CD4-positive, alpha-beta T cell treated with Interleukin-4 for 1 hour (primary cell): ENCODE data around the gene GALNT17.
"Not testable (repeated sequence)": the region's sequence is repeated elsewhere in the genome, so short reads cannot be mapped to it uniquely, and the experiment has no call there.

ENCODE experiments used
- DNase-seq, 2 donors: peaks; one replicate each; pipeline ENCODE4 v3.0.0-alpha.2; 2020 to 2022

The GALNT17 gene

DNA sequence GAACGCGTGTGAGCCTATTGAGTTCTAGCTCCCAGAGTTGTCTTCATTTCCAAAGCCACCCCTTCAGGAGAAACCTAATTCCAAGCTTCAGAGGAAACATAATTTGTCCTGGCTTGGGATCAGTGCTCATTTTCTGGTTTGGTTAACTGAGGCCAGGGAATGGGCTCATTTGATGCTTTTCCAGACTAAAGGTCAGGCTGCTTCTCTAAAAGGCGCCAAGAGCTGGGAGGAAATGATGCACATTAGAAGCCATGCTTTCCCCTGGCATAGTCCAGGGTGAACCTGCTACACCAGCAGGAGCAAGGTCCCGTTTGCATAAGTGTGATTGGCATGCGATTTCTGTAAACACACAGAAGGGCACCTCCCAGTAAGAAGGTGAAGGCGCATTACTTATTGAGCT is 435.0 kb downstream of the GALNT17 start:
- no peak for DNase-seq

DNA sequence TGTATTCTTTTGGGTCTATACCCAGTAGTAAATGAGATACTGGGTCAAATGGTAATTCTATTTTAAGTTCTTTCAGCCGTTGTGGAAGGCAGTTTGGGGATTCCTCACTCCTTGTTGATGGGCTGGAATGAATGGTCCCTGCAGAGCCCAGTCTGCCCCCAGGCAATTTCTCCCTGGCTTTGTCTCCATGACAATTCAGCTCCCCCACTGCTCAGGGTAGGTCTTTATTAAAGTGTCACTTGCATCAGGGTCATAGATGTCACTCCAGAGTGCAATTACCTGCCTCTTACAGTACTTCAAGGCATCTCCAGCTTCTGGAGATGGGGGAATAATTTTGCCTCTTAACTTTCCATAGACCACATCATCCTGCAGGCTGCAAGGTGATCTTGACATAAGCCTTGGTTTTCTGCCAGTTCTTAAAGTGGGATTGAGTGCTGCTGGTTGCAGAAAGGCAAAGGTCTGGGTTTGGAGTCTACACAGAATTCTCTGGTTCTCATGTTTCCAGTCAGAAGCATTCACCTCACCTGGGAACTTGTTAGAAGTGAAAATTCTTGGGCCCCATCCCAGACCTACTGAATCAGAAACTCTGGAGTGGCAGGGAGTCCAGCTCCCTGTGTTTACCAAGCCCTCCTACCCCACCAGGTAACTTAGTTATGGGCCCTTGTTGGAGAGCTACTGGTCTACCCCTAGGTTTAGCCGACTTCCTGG is 442.4 kb downstream of the GALNT17 start:
- DNase-seq: no peak

DNA sequence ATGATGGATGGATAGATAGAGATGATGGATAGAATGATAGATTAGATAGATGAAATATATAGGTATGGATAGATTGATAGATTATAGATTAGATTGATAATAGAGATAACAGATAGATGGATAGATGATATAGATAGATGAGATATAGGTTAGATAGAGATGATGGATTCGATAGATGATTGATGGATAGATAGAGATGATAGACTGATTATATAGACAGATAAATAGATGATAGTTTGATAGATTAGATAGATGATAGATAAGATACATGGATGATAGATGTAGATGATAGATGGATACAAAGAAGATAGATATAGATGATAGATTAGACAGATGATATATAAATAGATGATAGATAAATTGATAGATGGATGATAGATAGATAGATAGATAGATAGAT is 448.1 kb downstream of the GALNT17 start:
- no peak for DNase-seq

DNA sequence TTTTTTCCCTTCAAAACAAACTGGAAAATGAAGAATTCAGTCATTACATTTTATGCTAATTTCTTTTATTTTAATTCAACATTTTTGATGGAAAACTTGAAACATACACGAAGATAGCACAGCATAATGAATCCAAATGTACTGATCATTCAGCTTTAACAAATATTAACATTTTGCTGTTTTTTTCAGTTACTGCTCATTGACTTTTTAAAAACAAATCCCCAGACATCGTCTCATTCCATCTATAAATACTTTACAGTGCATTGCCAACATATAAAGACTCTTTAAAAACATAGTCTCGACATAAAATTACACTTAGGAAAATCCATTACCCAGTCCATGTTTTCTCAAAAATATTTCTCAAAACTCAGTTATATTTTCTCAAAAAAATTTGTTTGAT is 452.3 kb downstream of the GALNT17 start:
- no peak for DNase-seq

DNA sequence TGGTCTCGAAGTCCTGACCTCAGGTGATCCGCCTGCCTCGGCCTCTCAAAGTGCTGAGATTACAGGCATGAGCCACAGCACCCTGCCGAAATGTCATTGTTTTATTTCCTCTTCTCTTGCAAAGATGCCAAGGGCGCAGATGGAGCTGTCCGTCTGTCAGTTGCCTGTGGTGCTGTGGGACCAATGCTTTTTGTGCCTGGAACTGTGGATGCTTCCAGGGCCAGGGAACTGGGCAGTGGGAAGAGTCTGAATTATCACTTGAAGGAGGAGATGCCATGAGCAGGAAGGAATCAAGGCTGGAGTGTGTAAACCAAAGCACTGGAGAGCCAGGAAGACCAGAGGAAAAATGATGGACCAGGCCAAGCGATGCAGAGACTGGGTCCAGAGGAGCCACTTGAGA is 459.9 kb downstream of the GALNT17 start:
- DNase-seq: no peak

DNA sequence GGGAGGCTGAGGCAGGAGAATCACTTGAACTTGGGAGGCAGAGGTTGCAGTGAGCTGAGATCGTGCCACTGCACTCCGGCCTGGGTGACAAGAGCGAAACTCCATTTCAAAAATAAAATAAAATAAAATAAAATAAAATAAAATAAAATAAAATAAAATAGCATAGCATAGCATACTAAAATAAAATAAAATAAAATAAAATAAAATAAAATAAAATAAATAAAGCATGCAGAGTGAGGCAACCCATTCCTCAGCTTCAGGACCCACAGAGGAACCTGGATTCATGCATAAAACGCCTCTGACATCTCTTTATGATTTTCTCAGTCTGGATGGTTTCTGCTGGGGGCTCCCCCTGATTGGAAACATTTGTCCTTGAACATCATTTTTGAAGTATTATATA is 460.4 kb downstream of the GALNT17 start:
- not testable (repeated sequence) for DNase-seq

DNA sequence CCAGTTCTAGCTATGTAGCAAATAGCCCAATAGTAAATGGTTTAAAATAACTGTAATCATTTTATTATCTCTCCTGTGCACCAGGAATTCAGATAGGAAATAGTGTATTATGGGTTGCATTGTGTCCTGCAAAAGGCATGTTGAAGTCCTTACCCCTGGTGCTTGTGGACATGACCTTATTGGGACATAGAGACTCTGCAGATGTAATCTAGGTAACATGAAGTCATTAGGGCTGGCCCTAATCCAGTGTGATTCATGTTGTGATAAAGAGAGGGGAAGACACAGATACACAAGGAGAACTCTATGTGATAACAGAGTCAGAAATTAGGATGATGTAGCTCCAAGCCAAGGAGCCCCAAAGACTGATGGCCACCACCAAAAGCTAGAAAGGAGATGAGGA is 462.8 kb downstream of the GALNT17 start:
- DNase-seq: no peak

DNA sequence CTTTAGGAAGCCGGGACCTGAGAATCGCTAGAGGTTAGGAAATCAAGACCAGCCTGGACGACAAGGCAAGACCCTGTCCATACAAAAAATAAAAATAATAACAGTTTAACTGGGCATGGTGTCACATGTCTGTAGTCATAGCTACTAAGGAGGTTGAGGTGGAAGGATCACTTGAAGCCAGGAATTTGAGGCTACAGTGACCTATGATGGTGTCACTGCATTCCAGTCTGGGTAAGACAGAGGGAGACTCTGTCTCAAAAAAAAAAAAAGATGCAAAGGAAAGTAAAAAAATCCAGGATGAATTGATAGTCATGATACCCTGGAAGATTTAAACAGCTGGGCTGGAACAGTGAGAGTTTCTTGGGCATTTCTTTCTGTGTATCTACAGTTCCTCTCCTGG is 463.2 kb downstream of the GALNT17 start:
- no peak for DNase-seq

DNA sequence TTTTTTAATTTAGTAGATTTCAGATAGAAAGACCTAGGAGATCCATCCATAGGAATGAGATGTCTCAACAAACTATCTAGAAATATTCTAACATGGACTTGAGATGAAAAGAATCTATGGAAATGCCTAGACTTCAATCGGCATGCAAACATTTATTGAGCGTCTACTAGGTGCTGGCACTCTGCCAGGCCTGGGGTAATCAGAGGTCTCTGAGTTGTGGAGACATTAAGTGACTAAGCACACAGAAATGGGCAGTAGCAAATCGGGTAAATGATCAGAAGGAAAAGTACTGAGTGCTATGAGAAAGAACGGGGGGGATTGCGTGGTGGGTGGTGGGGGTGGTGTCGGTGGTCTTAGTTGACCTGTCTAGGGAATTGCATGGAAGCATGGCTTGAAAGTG is 466.6 kb downstream of the GALNT17 start:
- DNase-seq: no peak

DNA sequence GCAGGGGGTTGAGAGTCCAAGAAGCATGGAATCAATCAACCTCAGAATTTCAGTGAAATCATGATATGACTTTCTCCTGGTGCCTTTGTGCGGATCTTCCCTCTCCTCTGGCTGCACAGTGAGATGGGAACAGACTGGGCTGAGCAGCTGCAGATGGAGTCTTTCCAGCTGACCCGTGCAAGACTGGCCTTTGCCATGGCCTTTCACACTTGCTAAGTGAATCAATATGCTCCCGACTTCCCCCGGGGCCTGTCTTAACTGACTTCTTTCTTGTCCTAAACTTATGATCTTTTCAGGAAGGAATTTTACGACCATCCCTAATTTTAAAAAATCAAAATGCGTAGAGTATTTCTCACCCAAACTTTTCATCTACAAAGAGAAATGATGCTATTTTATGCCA is 469.9 kb downstream of the GALNT17 start:
- no peak for DNase-seq

DNA sequence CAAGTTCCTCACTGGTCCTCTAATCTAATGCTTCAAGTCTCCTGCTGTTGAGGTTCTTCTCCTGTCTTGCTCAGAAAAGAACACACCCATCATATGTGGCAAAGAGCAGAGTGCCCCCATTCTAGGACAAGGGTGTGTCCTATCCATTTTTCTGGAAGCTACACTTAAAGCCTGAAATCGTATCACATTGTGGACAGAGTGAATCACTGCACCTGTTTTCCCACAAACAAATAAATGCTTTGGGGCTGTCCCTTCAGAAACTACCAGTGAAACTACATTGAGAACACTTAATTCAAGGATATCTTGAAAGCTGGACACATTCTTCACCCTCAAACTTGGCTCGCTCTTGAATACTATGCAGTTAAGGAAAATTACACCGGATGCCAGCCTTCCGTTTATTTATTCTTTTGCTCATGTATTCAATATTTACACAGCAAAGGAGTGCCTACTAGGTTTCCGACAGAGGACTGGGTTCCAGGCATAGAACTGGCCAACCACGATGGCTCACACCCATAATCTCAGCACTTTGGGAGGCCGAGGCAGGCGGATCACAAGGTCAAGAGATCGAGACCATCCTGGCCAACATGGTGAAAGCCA is 473.0 kb downstream of the GALNT17 start:
- no peak for DNase-seq

DNA sequence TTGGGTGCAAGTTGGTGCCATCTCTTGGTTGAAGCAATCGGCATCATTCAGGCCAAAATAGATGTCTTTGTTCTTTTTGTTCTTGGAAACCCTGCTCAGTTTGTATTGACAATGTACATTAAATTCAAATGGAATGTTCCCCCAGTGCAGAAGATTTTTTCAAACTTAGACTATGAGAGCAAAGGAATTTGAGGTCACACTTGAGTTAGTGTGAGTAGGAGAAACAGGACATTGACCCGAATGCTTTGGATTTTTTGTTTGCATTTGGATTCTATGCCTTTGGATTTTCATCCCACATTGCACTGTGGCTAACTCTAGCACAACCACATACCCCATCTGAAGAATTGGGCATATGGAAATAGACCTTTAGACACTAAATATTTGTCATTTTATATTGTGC is 480.0 kb downstream of the GALNT17 start:
- no peak for DNase-seq

DNA sequence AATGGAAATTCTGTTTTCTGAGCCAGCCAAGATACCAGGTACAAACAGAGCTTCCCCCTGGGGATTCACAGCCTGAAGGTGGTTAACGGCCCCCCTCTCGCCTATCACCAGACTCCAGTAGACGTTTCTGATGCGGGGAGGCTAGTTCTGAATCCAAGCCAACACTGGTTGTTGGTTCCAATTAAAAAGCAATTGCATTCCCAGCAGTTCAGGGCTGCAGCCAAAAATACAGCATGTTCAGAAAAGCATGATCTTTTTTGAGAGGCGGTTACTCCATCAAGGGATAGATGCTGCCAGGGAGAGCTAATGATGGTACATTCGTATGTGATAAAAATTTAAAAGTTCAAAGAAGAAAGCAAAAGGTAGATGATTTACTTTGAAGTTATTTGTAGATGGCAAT is 481.0 kb downstream of the GALNT17 start:
- no peak for DNase-seq

DNA sequence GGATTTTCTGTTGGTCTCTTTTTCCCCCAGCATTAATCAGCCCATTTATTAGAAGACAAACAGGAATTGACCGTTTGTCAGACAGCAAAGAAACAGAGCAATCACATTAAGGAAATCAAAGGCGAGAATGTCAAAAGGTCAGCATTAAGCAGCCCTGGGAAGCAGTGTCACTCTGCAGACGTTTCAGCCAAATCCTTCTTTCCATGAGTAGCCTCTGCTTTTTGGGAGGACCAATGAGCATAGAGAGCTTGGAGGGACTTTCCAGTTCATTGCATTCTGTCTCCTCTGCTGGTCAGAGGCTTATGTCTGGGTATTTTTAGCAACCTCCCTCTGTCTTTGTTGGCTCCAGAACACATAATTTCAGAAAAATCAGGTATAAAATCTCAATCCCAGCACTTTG is 481.4 kb downstream of the GALNT17 start:
- no peak for DNase-seq

DNA sequence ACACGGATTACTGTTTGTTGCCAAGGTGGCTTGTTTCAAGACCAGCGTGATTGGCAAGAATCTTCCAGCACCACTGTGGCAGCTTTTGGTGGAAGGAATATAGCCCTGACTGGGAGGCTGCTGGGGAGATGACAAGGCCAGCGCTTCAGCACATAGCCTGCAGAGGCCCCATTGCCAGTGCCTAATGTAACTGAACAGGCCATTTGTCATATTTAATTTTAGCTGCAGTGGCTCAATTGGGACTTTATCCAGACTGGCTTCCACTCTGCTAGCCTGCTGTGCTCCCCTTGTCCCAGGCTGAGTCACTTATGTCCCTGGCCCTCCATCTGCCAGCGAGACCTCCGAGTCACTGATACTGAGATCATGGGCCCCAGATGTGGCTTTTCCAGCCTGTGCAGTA is 483.1 kb downstream of the GALNT17 start:
- DNase-seq: no peak

DNA sequence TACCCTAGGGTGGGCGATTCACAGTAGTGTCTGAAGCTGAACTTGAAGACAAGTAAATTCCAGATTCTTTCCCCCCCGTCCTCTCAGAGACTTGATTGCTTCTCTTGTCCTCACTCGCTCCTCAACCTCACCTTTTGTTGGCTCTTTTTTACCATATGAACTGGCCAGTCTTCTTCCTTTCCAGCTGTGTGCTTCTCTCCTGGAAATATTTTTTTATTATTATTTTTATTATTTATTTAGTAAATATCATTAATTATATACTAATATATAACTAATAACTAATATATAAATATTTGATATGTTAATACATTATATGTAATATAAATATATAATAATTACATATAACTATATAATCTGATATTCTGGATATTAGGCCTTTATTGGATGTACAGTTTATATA is 484.3 kb downstream of the GALNT17 start:
- no peak for DNase-seq

DNA sequence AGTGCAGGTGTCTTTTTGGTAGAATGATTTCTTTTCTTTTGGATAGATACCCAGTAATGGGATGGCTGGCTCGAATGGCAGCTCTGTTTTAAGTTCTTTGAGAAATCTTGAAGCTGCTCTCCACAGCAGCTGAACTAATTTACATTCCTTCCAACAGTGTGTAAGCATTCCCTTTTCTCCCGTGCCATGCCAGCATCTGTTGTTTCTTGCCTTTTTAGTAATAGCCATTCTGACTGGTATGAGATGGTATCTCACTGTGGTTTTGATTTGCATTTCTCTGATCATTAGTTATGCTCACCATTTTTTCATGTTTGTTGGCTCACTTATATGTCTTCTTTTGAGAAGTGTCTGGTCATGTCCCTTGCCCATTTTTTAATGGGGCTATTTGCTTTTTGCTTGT is 486.3 kb downstream of the GALNT17 start:
- no peak for DNase-seq

DNA sequence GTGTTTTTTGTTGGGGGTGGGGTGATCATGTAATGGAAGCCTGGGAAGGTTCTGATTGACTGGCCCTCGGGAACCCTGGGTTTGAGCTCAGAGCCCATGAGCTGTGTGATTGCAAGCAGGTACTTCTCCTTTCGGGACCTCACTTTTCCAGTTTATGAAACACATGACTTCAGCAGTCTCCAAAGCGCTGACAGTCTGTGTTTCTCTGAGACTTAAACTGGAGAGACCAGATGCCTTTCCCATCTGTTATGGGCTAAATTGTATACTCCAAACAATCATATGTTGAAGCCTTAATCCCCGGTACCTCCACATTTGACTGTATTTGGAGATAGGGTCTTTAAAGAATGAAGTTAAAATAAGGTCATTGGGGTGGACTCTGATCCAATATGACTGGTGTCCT is 493.6 kb downstream of the GALNT17 start:
- no peak for DNase-seq

DNA sequence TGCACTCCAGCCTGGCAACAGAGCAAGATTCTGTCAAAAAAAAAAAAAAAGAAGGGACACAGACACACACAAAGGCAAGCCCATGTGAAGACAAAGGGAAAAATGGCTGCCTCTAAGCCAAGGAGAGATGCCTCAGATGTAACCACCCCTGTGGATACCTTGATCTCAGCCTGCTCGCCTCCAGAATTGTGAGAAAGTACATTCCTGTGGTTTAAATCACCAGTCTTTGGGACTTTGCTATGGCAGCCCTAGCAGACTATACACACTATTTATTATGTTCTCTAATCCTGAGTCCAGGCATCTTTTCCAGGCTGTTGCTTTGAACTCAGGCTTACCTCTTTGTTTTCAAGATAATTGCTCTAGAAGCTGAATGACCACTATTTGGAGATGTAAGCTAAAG is 494.3 kb downstream of the GALNT17 start:
- DNase-seq: no peak

DNA sequence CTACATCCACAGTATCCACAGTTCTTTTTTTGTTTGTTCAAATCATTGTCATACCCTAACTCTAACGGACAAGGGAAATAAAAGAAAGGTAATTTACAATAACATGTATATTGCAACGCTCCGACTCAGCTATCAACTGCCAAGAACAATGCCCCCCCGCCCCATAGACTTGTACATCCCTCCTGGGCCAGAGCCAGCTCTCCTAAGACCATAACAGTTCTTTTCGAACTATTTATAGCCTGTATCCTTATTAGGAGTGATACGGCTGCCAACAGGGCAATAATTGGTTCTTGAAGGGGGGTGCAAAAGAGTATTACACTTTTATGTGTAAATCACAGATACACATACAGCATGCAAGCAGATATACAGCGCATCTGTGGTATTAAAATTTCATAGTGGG is 495.7 kb downstream of the GALNT17 start:
- DNase-seq: no peak

DNA sequence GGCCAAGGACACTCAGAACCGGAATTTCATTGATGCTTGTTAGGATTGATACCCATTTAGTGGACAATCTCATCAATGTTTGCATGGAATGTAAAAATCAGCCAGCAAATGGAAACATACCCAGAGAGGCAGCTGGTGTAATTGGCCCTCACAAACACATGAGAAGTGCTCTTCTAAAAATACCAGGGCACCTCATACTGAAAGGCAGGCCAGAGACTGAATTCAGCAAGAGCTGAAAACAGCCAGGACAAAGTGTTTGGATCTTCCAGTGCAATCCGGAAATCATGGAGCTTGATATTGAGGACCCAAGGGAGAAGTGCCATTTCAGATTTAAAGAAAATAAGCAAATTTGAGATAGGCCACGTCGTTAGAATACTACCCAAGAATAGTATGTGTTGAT is 498.6 kb downstream of the GALNT17 start:
- no peak for DNase-seq

DNA sequence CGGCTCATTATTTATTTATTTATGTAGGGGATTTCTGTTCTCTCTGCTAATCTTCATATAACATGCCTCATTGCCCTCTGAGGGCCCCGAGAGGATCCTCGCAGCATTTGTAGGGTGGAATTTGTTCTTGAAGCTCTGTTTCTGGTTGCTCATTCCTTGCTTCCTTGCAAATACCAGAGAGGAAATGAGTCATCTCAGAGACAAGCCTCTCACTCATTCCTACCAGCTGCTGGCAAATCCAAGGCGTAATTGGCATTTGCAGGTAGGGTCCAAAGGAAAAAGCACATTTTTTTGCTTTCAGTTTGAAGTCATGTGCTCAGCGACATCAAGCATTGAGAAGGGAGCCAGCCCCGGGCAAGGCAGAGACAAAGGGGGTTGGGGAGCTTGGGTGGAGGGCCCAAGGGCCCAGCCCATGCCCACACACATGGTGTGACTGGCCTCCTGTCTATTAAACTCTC is 501.6 kb downstream of the GALNT17 start:
- no peak for DNase-seq

DNA sequence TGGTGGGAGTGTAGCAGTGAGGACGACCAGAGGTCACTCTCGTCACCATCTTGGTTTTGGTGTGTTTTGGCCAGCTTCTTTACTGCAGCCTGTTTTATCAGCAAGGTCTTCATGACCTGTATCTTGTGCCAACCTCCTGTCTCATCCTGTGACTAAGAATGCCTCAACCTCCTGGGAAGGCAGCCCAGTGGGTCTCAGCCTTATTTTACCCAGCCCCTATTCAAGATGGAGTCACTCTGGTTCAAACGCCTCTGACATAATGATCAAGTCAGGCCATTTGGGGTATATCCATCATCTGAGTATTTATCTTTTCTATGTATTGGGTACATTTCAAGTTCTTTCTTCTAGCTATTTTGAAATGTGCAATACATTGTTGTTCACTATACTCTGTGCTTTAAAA is 503.9 kb downstream of the GALNT17 start:
- DNase-seq: not testable (repeated sequence)

DNA sequence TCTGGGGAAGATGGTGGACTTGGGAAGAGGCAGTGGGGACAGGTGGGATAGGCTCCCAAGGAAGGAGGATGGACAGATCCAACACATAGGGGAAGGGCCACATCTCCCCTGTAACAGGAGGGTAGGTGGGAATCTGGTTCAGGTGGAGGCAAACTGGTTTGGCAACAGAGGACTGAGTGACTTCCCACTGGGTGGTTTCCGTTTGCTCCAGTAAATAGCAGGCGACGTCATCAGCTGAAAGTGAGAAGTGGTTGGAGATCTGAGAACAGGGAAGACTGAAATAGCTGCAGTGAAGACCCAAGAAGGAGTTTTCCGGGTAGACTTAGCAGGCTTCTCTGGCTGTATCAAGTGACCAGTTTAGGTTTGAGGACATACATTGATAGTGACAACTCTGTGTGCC is 504.4 kb downstream of the GALNT17 start:
- no peak for DNase-seq

DNA sequence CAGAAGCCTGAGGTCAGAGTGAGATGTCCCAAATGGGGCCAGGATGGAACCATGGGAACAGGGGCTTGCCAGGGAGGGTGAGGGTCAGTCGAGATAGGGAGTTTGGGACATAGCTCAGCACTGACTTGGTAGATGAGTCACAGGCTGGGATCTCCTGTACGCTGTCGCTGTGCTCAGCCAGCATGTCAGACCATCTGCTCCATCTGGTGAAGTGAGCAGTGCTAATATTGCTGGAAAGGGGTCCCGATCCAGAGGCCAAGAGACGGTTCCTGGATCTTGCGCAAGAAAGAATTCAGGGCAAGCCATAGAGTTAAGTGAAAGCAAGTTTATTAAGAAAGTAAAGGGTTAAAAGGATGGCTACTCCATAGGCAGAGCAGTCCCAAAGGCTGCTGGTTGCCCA is 505.6 kb downstream of the GALNT17 start:
- no peak for DNase-seq
